Memory B cell (primary cell): ENCODE results near the gene CD37.

Experiments used
- ATAC-seq: fragments of 150-1000 bp; cut with Tn5 transposase; 2 replicates; pipeline ENCODE4 v1.10.0; 2021; ENCODE audit warnings: low read depth, mild to moderate bottlenecking, moderate library complexity
- DNase-seq, 2 donors: peaks; one replicate each; pipeline ENCODE4 v3.0.0; 2022; ENCODE audit warnings: low spot score in 2 of 2
- H3K27ac Mint-ChIP-seq: one replicate; pipeline ENCODE4 v1.8.0; 2022; ENCODE audit warnings: mild to moderate bottlenecking, moderate library complexity, mixed read lengths
- H3K27me3 Mint-ChIP-seq: one replicate; pipeline ENCODE4 v1.8.0; 2022; ENCODE audit warnings: mixed read lengths
- H3K36me3 Mint-ChIP-seq: one replicate; pipeline ENCODE4 v1.8.0; 2022; ENCODE audit warnings: mild to moderate bottlenecking, mixed read lengths
- H3K4me1 Mint-ChIP-seq: one replicate; pipeline ENCODE4 v1.8.0; 2022; ENCODE audit warnings: mixed read lengths
- H3K4me3 Mint-ChIP-seq: one replicate; pipeline ENCODE4 v1.8.0; 2022; ENCODE audit warnings: mild to moderate bottlenecking, moderate library complexity, mixed read lengths
- H3K9me3 Mint-ChIP-seq: one replicate; pipeline ENCODE4 v1.8.0; 2022; ENCODE audit warnings: mixed read lengths

CD37 gene

GRCh38 chr19:49347191-49347590, 12.0 kb downstream of the CD37 start:
- H3K27me3 Mint-ChIP-seq, result no peaks in the 10 kb centered on the region
- no peak overlapping the region for H3K4me3 Mint-ChIP-seq
- ATAC-seq (no peak), DNase-seq (no peak)
- no peak overlapping the region for H3K27ac Mint-ChIP-seq
- peaks cover 33% of the 10 kb centered on the region for H3K4me1 Mint-ChIP-seq
- H3K9me3 Mint-ChIP-seq, result no peaks in the 10 kb centered on the region
- peaks cover 16% of the 10 kb centered on the region for H3K36me3 Mint-ChIP-seq

GRCh38 chr19:49347835-49348234, 12.6 kb downstream of the CD37 start:
- H3K36me3 Mint-ChIP-seq, result peaks cover 13% of the 10 kb centered on the region
- no peaks in the 10 kb centered on the region for H3K9me3 Mint-ChIP-seq
- peaks cover 28% of the 10 kb centered on the region for H3K4me1 Mint-ChIP-seq
- H3K27ac Mint-ChIP-seq, result peak overlapping the region; percentile 14
- no peaks in the 10 kb centered on the region for H3K27me3 Mint-ChIP-seq
- DNase-seq (no peak), ATAC-seq (peak; percentile 78)
- no peak overlapping the region for H3K4me3 Mint-ChIP-seq

- DNase-seq, result no peak
- ATAC-seq, result peak; percentile 84
- H3K27me3 Mint-ChIP-seq, result no peaks in the 10 kb centered on the region
- peaks cover 14% of the 10 kb centered on the region for H3K36me3 Mint-ChIP-seq
- H3K4me1 Mint-ChIP-seq, result peaks cover 30% of the 10 kb centered on the region
- peak overlapping the region; percentile 14 for H3K27ac Mint-ChIP-seq
- peak overlapping the region; percentile 43 for H3K4me3 Mint-ChIP-seq
- H3K9me3 Mint-ChIP-seq, result no peaks in the 10 kb centered on the region
Observed at GRCh38 chr19:49348305-49349189, 13.3 kb downstream of the CD37 start.

GRCh38 chr19:49349567-49349966, 14.4 kb downstream of the CD37 start:
- no peak for ATAC-seq
- peaks cover 13% of the 10 kb centered on the region for H3K36me3 Mint-ChIP-seq
- no peak overlapping the region for H3K27ac Mint-ChIP-seq
- peaks cover 35% of the 10 kb centered on the region for H3K4me1 Mint-ChIP-seq
- no peaks in the 10 kb centered on the region for H3K9me3 Mint-ChIP-seq
- no peak for DNase-seq
- H3K27me3 Mint-ChIP-seq, result no peaks in the 10 kb centered on the region
- H3K4me3 Mint-ChIP-seq, result no peak overlapping the region

GRCh38 chr19:49355909-49356353, 20.7 kb downstream of the CD37 start:
- Mint-ChIP-seq H3K27ac (peak overlapping the region; percentile 70), H3K36me3 (peaks cover 7% of the 10 kb centered on the region), H3K4me1 (peaks cover 57% of the 10 kb centered on the region), H3K27me3 (peaks cover 2% of the 10 kb centered on the region), H3K4me3 (peak overlapping the region; percentile 82), H3K9me3 (no peaks in the 10 kb centered on the region)
- no peak for ATAC-seq
- DNase-seq, result no peak

GRCh38 chr19:49356382-49356781, 21.2 kb downstream of the CD37 start:
- H3K4me1 Mint-ChIP-seq, result peaks cover 57% of the 10 kb centered on the region
- peaks cover 2% of the 10 kb centered on the region for H3K27me3 Mint-ChIP-seq
- ATAC-seq (no peak), DNase-seq (no peak)
- peaks cover 4% of the 10 kb centered on the region for H3K36me3 Mint-ChIP-seq
- H3K4me3 Mint-ChIP-seq, result peak overlapping the region; percentile 82
- peak overlapping the region; percentile 70 for H3K27ac Mint-ChIP-seq
- no peaks in the 10 kb centered on the region for H3K9me3 Mint-ChIP-seq

- Mint-ChIP-seq H3K4me1 (peaks cover 61% of the 10 kb centered on the region), H3K27ac (peak overlapping the region; percentile 70), H3K9me3 (no peaks in the 10 kb centered on the region), H3K4me3 (peak overlapping the region; percentile 82), H3K36me3 (peaks cover 4% of the 10 kb centered on the region), H3K27me3 (peaks cover 2% of the 10 kb centered on the region)
- ATAC-seq (peak; percentile 70), DNase-seq (peak; percentile 26 to 40)
Observed at GRCh38 chr19:49357186-49357585, 22.0 kb downstream of the CD37 start.

- DNase-seq (no peak), ATAC-seq (peak; percentile 31)
- Mint-ChIP-seq H3K36me3 (no peaks in the 10 kb centered on the region), H3K4me3 (peak overlapping the region; percentile 75), H3K27ac (no peak overlapping the region), H3K27me3 (peaks cover 2% of the 10 kb centered on the region), H3K9me3 (no peaks in the 10 kb centered on the region), H3K4me1 (peaks cover 46% of the 10 kb centered on the region)
Observed at GRCh38 chr19:49359851-49360820, 24.9 kb downstream of the CD37 start.

- DNase-seq, result no peak
- peak overlapping the region; percentile 75 for H3K4me3 Mint-ChIP-seq
- no peaks in the 10 kb centered on the region for H3K9me3 Mint-ChIP-seq
- H3K4me1 Mint-ChIP-seq, result peaks cover 33% of the 10 kb centered on the region
- no peak overlapping the region for H3K27ac Mint-ChIP-seq
- peaks cover 2% of the 10 kb centered on the region for H3K27me3 Mint-ChIP-seq
- H3K36me3 Mint-ChIP-seq, result no peaks in the 10 kb centered on the region
- no peak for ATAC-seq
Observed at GRCh38 chr19:49361438-49362047, 26.3 kb downstream of the CD37 start.

GRCh38 chr19:49362048-49362928, 27.1 kb downstream of the CD37 start, which contains the start of gene TEAD2:
TSS of gene TEAD2 (minus strand) at chr19:49362416. CDS start at chr19:49360075, 2,341 bp downstream.
- no peak within 1 kb of the TSS for H3K27ac Mint-ChIP-seq
- no peaks in the 10 kb centered on the region for H3K9me3 Mint-ChIP-seq
- H3K36me3 Mint-ChIP-seq, result no peaks in the 10 kb centered on the region
- peaks cover 2% of the 10 kb centered on the region for H3K27me3 Mint-ChIP-seq
- no peak for ATAC-seq
- DNase-seq, result peak in 1 of 2 donors; percentile 51
- H3K4me3 Mint-ChIP-seq, result peak within 1 kb of the TSS; percentile 75
- H3K4me1 Mint-ChIP-seq, result peaks cover 26% of the 10 kb centered on the region

GRCh38 chr19:49362929-49363267, 27.7 kb downstream of the CD37 start:
- Mint-ChIP-seq H3K27ac (no peak overlapping the region), H3K4me3 (no peak overlapping the region), H3K27me3 (peaks cover 2% of the 10 kb centered on the region), H3K36me3 (no peaks in the 10 kb centered on the region), H3K4me1 (peaks cover 22% of the 10 kb centered on the region), H3K9me3 (no peaks in the 10 kb centered on the region)
- ATAC-seq (no peak), DNase-seq (no peak)

- H3K4me1 Mint-ChIP-seq, result peaks cover 22% of the 10 kb centered on the region
- peaks cover 2% of the 10 kb centered on the region for H3K27me3 Mint-ChIP-seq
- no peaks in the 10 kb centered on the region for H3K9me3 Mint-ChIP-seq
- no peaks in the 10 kb centered on the region for H3K36me3 Mint-ChIP-seq
- H3K4me3 Mint-ChIP-seq, result no peak within 1 kb of the TSS
- DNase-seq, result peak; percentile 82 to 85
- peak; percentile 76 for ATAC-seq
- H3K27ac Mint-ChIP-seq, result no peak within 1 kb of the TSS
Observed at GRCh38 chr19:49363268-49364082, 28.3 kb downstream of the CD37 start, which contains the start of gene DKKL1. TSS of gene DKKL1 (plus strand) at chr19:49363877. CDS start at chr19:49363999, 122 bp downstream.
